ENCODE results near the gene ROR2.

GRCh38 chr9:91516081-91516480 is 433.9 kb downstream of the ROR2 start:
- TF ChIP-seq CTCF (IDR thresholded peaks at IDR 0.05; ENCODE audit: extremely low read depth in 1 of 2, insufficient read depth in 1 of 2, low read depth in 1 of 2, low read length in 2 of 2) (no peak), POLR2A (IDR thresholded peaks at IDR 0.05; ENCODE audit: low read depth, low read length) (no peak), EZH2 (IDR thresholded peaks at IDR 0.05; ENCODE audit: borderline replicate concordance, low read depth, low read length, severe bottlenecking) (no peak), POLR2AphosphoS5 (IDR thresholded peaks at IDR 0.05; ENCODE audit: insufficient read depth, low read depth, low read length) (no peak), FOS (IDR thresholded peaks at IDR 0.05; ENCODE audit: borderline replicate concordance, insufficient read depth, low read length) (no peak)

Measured in endothelial cell of umbilical vein (primary cell).